GM12878 (cell line): ENCODE measurements around the gene CRELD2.

Experiments used
- CTCF ChIP-seq, 3 experiments: IDR thresholded peaks in 2 of 3; conservative IDR thresholded peaks in 1 of 3; 2 replicates each; pipeline ENCODE4 v1.5.1; 2011; ENCODE audit warnings: low read depth in 3 of 3, low read length in 3 of 3, mild to moderate bottlenecking in 3 of 3, control low read depth in 2 of 3, moderate library complexity in 2 of 3, inconsistent platforms in 1 of 3, mixed read lengths in 1 of 3; ENCODE audit not compliant: control insufficient read depth in 2 of 3, insufficient read depth in 1 of 3; ENCODE audit errors: extremely low read depth in 1 of 3
- FOXK2 ChIP-seq: fragments of 450-650 bp; IDR thresholded peaks from 2 replicates; pipeline ENCODE4 v1.6.1; 2017; ENCODE audit warnings: mild to moderate bottlenecking, moderate library complexity
- MAX ChIP-seq: IDR thresholded peaks from 2 replicates; pipeline ENCODE4 v1.6.1; 2012; ENCODE audit warnings: low read depth, low read length, improper control_type of control experiment
- POLR2A ChIP-seq: IDR thresholded peaks from 2 replicates; pipeline ENCODE4 v1.6.1; 2011; ENCODE audit warnings: low read depth, mild to moderate bottlenecking, low read length
- SUZ12 ChIP-seq: fragments of 200-600 bp; sonication (generic); IDR thresholded peaks from one replicate; pipeline ENCODE4 v1.6.1; 2018; ENCODE audit warnings: antibody characterized with exemption, mild to moderate bottlenecking; ENCODE audit not compliant: unreplicated experiment

GRCh38 chr22:49913026-49913425 lies 5.4 kb upstream of the CRELD2 start:
- TF ChIP-seq MAX (no peak), SUZ12 (no peak), FOXK2 (no peak), POLR2A (no peak), CTCF (IDR thresholded peaks at IDR 0.05 in 2 of 3, conservative IDR thresholded peaks at IDR 0.05 in 1 of 3; ENCODE audit: control insufficient read depth in 2 of 3, extremely low read depth in 1 of 3, insufficient read depth in 1 of 3, low read depth in 3 of 3, low read length in 3 of 3) (no peak)
